Mesenchymal stem cell (in vitro differentiated cells and primary cell): Measurements from ENCODE around the gene RABGAP1L.
"Not testable (repeated sequence)": the region's sequence is repeated elsewhere in the genome, so short reads cannot be mapped to it uniquely, and the experiment has no call there.

Experiments
- DNase-seq: peaks from one replicate; pipeline ENCODE4 v3.0.0-alpha.2; 2013
- H2AFZ ChIP-seq: one replicate; pipeline ENCODE4 v1.6.1; 2013; ENCODE audit warnings: low read depth, mild to moderate bottlenecking, control low read depth, inconsistent platforms, low read length, moderate library complexity
- H2AK5ac ChIP-seq: 2 replicates; pipeline ENCODE4 v1.6.1; 2013; ENCODE audit warnings: low read length, moderate library complexity, mild to moderate bottlenecking, inconsistent platforms; ENCODE audit not compliant: severe bottlenecking
- H2BK120ac ChIP-seq: one replicate; pipeline ENCODE4 v1.6.1; 2013; ENCODE audit warnings: low read depth, mild to moderate bottlenecking, inconsistent platforms, low read length, moderate library complexity
- H2BK12ac ChIP-seq, 2 experiments: one replicate each; pipeline ENCODE4 v1.6.1; 2013; ENCODE audit warnings: inconsistent platforms in 2 of 2, low read length in 2 of 2, mild to moderate bottlenecking in 2 of 2, moderate library complexity in 2 of 2, control low read depth in 1 of 2
- H2BK15ac ChIP-seq: one replicate; pipeline ENCODE4 v1.6.1; 2013; ENCODE audit warnings: mild to moderate bottlenecking, low read depth, inconsistent platforms; ENCODE audit not compliant: poor library complexity, severe bottlenecking
- H2BK5ac ChIP-seq: 2 replicates; pipeline ENCODE4 v1.6.1; 2013; ENCODE audit warnings: low read depth, mild to moderate bottlenecking, low read length, control low read depth, inconsistent platforms; ENCODE audit not compliant: poor library complexity, severe bottlenecking
- H3K14ac ChIP-seq, 2 experiments: one replicate each; pipeline ENCODE4 v1.6.1; 2013; ENCODE audit warnings: inconsistent platforms in 2 of 2, low read length in 2 of 2, control low read depth in 1 of 2, mild to moderate bottlenecking in 1 of 2, moderate library complexity in 1 of 2
- H3K18ac ChIP-seq, 2 experiments: one replicate each; pipeline ENCODE4 v1.6.1; 2013; ENCODE audit warnings: inconsistent platforms in 2 of 2, low read length in 2 of 2, control low read depth in 1 of 2, low read depth in 1 of 2, mild to moderate bottlenecking in 1 of 2
- H3K23ac ChIP-seq, 2 experiments: one replicate each; pipeline ENCODE4 v1.6.1; 2013; ENCODE audit warnings: inconsistent platforms in 2 of 2, low read length in 2 of 2, mild to moderate bottlenecking in 2 of 2, moderate library complexity in 2 of 2, control low read depth in 1 of 2
- H3K27ac ChIP-seq: 2 replicates; pipeline ENCODE4 v1.5.1; 2013; ENCODE audit warnings: mild to moderate bottlenecking, moderate library complexity, low read length, control low read depth, inconsistent platforms; ENCODE audit not compliant: poor library complexity, severe bottlenecking
- H3K27me3 ChIP-seq, 2 experiments: 2 replicates each; pipeline versions ENCODE4 v1.6.1 to v1.7.0; 2013; ENCODE audit warnings: low read length in 2 of 2, mild to moderate bottlenecking in 2 of 2, moderate library complexity in 2 of 2, control low read depth in 1 of 2, inconsistent platforms in 1 of 2; ENCODE audit not compliant: control insufficient read depth in 1 of 2, insufficient read depth in 1 of 2
- H3K36me3 ChIP-seq, 2 experiments: 2 replicates each; pipeline versions ENCODE4 v1.6.1 to v1.7.0; 2013; ENCODE audit warnings: low read length in 2 of 2, control low read depth in 1 of 2, inconsistent platforms in 1 of 2, low read depth in 1 of 2, mild to moderate bottlenecking in 1 of 2; ENCODE audit not compliant: insufficient read depth in 2 of 2, control insufficient read depth in 1 of 2
- H3K4ac ChIP-seq, 2 experiments: one replicate each; pipeline ENCODE4 v1.6.1; 2013; ENCODE audit warnings: inconsistent platforms in 2 of 2, low read length in 2 of 2, mild to moderate bottlenecking in 2 of 2, moderate library complexity in 2 of 2, control low read depth in 1 of 2, low read depth in 1 of 2
- H3K4me1 ChIP-seq: 2 replicates; pipeline ENCODE4 v1.6.1; 2013; ENCODE audit warnings: low read depth, low read length, control low read depth; ENCODE audit not compliant: control insufficient read depth, insufficient read depth
- H3K4me2 ChIP-seq: 2 replicates; pipeline ENCODE4 v1.6.1; 2013; ENCODE audit warnings: low read length, mild to moderate bottlenecking, inconsistent platforms; ENCODE audit not compliant: poor library complexity, severe bottlenecking
- H3K4me3 ChIP-seq, 2 experiments: 2 replicates each; pipeline versions ENCODE4 v1.5.1 to v1.7.0; 2013; ENCODE audit warnings: low read length in 2 of 2, mild to moderate bottlenecking in 2 of 2, control low read depth in 1 of 2, low read depth in 1 of 2; ENCODE audit not compliant: insufficient read depth in 1 of 2
- H3K79me1 ChIP-seq: replicated peaks from 2 replicates; pipeline ENCODE4 v1.6.1; 2013; ENCODE audit warnings: mild to moderate bottlenecking, control low read depth, low read length, inconsistent platforms; ENCODE audit not compliant: poor library complexity, severe bottlenecking
- H3K9ac ChIP-seq: 2 replicates; pipeline ENCODE4 v1.7.0; 2013; ENCODE audit warnings: mild to moderate bottlenecking, low read length, moderate library complexity
- H3K9me3 ChIP-seq: 2 replicates; pipeline ENCODE4 v1.7.0; 2013; ENCODE audit warnings: mild to moderate bottlenecking, low read length; ENCODE audit not compliant: control insufficient read depth
- H4K8ac ChIP-seq: one replicate; pipeline ENCODE4 v1.6.1; 2013; ENCODE audit warnings: inconsistent platforms, mild to moderate bottlenecking, low read length, moderate library complexity
- H4K91ac ChIP-seq: one replicate; pipeline ENCODE4 v1.6.1; 2013; ENCODE audit warnings: mild to moderate bottlenecking, low read length, inconsistent platforms
- WGBS: methylation state at CpG from one replicate; pipeline ENCODE4 v1.1.7; 2013; ENCODE audit warnings: mixed read lengths; 5-methylcytosine and 5-hydroxymethylcytosine counted together

RABGAP1L gene

DNA sequence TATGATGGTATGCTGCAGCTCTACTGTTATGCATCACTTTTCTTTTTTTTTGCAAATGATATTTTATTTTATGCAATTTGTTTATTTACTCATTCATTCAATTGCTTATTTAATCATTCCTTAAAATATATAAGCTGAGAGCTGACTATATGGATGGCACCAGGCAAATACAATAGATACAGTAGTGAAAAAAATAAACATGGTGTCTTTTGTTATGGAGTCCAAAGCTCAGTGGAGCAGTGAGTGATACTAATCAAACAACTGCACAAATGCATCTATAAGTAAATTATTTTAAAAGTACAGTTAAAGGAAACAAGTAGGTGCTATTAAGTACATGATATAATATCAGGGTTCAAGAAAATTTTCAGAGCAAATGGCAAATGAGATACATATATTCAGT, 534.2 kb downstream of the RABGAP1L start:
- not testable (repeated sequence) for H3K79me1 ChIP-seq, H2BK12ac ChIP-seq, DNase-seq, H4K91ac ChIP-seq, H2BK120ac ChIP-seq, H2BK5ac ChIP-seq, H3K9me3 ChIP-seq, H3K4me1 ChIP-seq, H3K4me2 ChIP-seq, H2AK5ac ChIP-seq, H2AFZ ChIP-seq, H4K8ac ChIP-seq, H3K27me3 ChIP-seq, H2BK15ac ChIP-seq, H3K4me3 ChIP-seq, H3K18ac ChIP-seq, H3K14ac ChIP-seq, H3K27ac ChIP-seq, H3K9ac ChIP-seq, H3K4ac ChIP-seq, H3K36me3 ChIP-seq, H3K23ac ChIP-seq

DNA sequence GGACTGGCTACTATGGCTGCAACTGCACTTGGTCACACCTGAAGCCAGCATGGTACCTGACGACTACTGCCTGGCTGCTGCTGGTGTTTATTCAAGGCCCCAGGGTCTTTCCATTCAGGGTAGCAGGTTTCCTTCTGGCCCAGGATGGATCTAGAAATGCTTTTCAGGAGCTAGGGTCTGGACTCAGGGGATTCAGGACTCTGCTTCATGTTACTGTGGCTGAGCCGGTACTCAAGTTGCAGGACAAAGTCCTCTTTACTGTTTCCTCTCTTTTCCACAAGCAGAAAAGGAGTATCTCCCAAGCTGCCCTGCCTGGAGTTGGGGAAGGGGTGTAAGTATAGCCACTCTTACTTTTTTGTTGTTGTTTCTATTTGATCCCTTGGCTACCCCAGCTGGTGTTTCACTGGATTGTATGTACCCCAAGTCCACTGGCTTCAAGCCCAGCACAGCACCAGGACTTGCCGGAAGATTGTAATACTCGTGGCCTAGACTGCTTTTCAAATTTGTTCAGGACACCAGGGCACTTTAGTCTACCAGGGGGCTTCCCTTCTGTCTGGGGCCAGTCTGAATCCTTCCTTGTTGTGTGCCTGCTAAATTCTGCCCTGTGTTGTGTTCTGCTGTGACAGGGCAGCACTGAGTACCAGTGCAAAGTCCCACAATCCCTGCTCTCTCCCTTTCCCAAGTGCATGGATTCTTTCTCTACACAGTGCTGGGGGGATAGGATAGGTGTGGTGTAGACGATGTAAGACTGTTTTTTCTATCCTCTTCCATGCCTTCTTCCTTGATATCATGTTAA, 536.9 kb downstream of the RABGAP1L start:
- Histone ChIP-seq H3K23ac (no peak overlapping the region), H2BK5ac (no peak overlapping the region), H2BK12ac (no peak overlapping the region), H3K27ac (no peak overlapping the region), H4K91ac (no peak overlapping the region), H3K4ac (no peak overlapping the region), H2AK5ac (no peak overlapping the region), H3K18ac (no peak overlapping the region), H4K8ac (no peak overlapping the region), H2BK15ac (no peak overlapping the region), H3K4me1 (no peaks in the 10 kb centered on the region), H2AFZ (no peak overlapping the region), H3K9me3 (no peaks in the 10 kb centered on the region), H2BK120ac (no peak overlapping the region), H3K79me1 (no peaks in the 10 kb centered on the region), H3K4me3 (no peak overlapping the region), H3K4me2 (no peak overlapping the region), H3K14ac (no peak overlapping the region), H3K36me3 (no peaks in the 10 kb centered on the region), H3K27me3 (no peaks in the 10 kb centered on the region), H3K9ac (no peak overlapping the region)
- WGBS = 87% methylated on average over 4 of the region's 5 CpGs
- DNase-seq = no peak

DNA sequence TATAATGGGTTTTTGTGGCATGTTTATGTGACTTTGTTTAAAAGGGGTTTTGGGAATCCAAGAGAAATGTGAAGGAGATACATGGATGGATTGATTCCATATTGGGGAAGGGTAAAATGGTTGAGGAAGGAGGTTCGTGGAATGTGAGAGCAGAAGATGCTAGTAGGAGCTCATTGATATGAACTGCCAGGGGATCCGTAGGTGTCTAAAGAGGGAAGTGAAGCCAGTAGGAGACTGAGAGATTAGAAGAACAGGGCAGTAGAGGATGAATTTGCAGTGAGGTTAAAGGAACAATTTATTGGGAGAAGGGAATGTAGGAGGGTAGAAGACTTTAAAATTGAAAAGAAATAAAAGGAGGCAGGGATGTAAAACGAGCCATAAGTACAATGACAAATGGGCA, 541.0 kb downstream of the RABGAP1L start:
- no peak overlapping the region for H2BK12ac ChIP-seq
- no peak overlapping the region for H2AK5ac ChIP-seq
- H3K4me3 ChIP-seq = no peak overlapping the region
- no peak overlapping the region for H4K8ac ChIP-seq
- H3K27ac ChIP-seq = no peak overlapping the region
- H2BK15ac ChIP-seq = no peak overlapping the region
- no peaks in the 10 kb centered on the region for H3K4me1 ChIP-seq
- H4K91ac ChIP-seq = no peak overlapping the region
- no peaks in the 10 kb centered on the region for H3K36me3 ChIP-seq
- H2BK5ac ChIP-seq = no peak overlapping the region
- no peak overlapping the region for H3K14ac ChIP-seq
- no peak overlapping the region for H3K23ac ChIP-seq
- H3K4ac ChIP-seq = no peak overlapping the region
- no peak for DNase-seq
- H3K79me1 ChIP-seq = no peaks in the 10 kb centered on the region
- WGBS = 90% methylated on average over 3 of the region's 3 CpGs
- no peak overlapping the region for H2AFZ ChIP-seq
- no peak overlapping the region for H3K18ac ChIP-seq
- no peak overlapping the region for H2BK120ac ChIP-seq
- no peaks in the 10 kb centered on the region for H3K27me3 ChIP-seq
- H3K4me2 ChIP-seq = no peak overlapping the region
- H3K9ac ChIP-seq = no peak overlapping the region
- H3K9me3 ChIP-seq = no peaks in the 10 kb centered on the region

DNA sequence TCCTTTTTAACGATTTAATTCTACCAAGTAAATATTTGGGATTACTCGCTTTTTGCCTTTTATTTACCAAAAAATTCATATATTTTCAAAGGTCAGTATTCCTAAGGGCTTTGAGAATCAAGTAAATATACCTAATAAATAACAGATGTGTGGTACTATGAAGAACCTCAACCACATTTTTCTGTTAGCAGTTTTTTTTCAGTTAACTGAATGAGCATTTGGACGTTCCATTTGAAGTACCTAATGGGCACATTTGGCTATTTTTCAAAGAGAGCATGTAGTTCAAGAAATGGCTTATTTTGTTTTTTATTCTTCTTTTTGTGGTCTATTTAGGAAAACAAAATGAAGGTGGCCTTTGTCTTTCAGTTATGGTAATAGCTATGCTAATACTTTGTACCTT, 541.5 kb downstream of the RABGAP1L start:
- H3K4me1 ChIP-seq = no peaks in the 10 kb centered on the region
- no peaks in the 10 kb centered on the region for H3K36me3 ChIP-seq
- no peak overlapping the region for H2AFZ ChIP-seq
- no peak overlapping the region for H2BK12ac ChIP-seq
- no peak overlapping the region for H4K8ac ChIP-seq
- no peak for DNase-seq
- H3K79me1 ChIP-seq = no peaks in the 10 kb centered on the region
- H2BK120ac ChIP-seq = no peak overlapping the region
- H3K4me2 ChIP-seq = no peak overlapping the region
- no peak overlapping the region for H3K27ac ChIP-seq
- no peak overlapping the region for H2BK5ac ChIP-seq
- no peak overlapping the region for H3K18ac ChIP-seq
- no peak overlapping the region for H3K23ac ChIP-seq
- no peak overlapping the region for H3K4ac ChIP-seq
- H3K9ac ChIP-seq = no peak overlapping the region
- no peaks in the 10 kb centered on the region for H3K9me3 ChIP-seq
- H2BK15ac ChIP-seq = no peak overlapping the region
- no peaks in the 10 kb centered on the region for H3K27me3 ChIP-seq
- no peak overlapping the region for H2AK5ac ChIP-seq
- no peak overlapping the region for H4K91ac ChIP-seq
- WGBS = 95% methylated on average over 1 of the region's 3 CpGs
- H3K14ac ChIP-seq = no peak overlapping the region
- H3K4me3 ChIP-seq = no peak overlapping the region
